Nephron progenitor cell (in vitro differentiated cells): ENCODE data around the gene HOXA11.

Experiments used
- DNase-seq: peaks from one replicate; pipeline ENCODE4 v3.0.0; 2021
- H3K27ac Mint-ChIP-seq: 2 replicates; pipeline ENCODE4 v1.8.0; 2021; ENCODE audit warnings: mild to moderate bottlenecking, moderate library complexity, mixed read lengths
- H3K27me3 Mint-ChIP-seq: 2 replicates; pipeline ENCODE4 v1.8.0; 2021; ENCODE audit warnings: mild to moderate bottlenecking, low read depth, mixed read lengths; ENCODE audit not compliant: poor library complexity
- H3K36me3 Mint-ChIP-seq: 2 replicates; pipeline ENCODE4 v1.8.0; 2021; ENCODE audit warnings: low read depth, mixed read lengths
- H3K4me1 Mint-ChIP-seq: 2 replicates; pipeline ENCODE4 v1.8.0; 2021; ENCODE audit warnings: mixed read lengths
- H3K4me3 Mint-ChIP-seq: 2 replicates; pipeline ENCODE4 v1.8.0; 2021; ENCODE audit warnings: mild to moderate bottlenecking, moderate library complexity, mixed read lengths
- H3K9me3 Mint-ChIP-seq: 2 replicates; pipeline ENCODE4 v1.8.0; 2021; ENCODE audit warnings: mild to moderate bottlenecking, moderate library complexity, mixed read lengths
- CTCF ChIP-seq: fragments of 200-600 bp; sonication (generic); IDR thresholded peaks from 2 replicates; pipeline ENCODE4 v1.5.0; 2021; ENCODE audit warnings: antibody characterized with exemption

Gene HOXA11

DNA sequence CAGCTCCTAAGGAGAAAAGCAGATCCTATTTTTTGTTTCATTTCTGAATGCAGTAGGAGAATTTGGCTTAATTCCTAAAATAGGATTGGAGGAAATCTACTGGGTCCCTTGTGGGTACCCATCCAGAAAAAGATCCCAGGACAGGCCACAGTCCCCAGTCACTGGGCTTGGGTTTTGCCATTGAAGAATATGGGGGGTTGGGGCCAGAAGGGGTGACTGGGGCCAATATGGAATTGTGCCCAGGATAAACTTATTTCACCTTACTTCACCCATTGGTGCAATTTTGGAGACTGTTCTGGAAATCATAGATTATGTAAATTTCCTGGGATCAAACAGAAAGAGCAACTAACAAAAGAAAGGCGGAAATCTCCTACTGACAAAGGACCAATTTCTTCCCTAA, 46.6 kb downstream of the HOXA11 start:
- Mint-ChIP-seq H3K9me3 (no peaks in the 10 kb centered on the region), H3K36me3 (peaks cover 74% of the 10 kb centered on the region), H3K27me3 (peaks cover 11% of the 10 kb centered on the region), H3K27ac (peak overlapping the region; percentile 76), H3K4me1 (peaks cover 74% of the 10 kb centered on the region), H3K4me3 (peak overlapping the region; percentile 97)
- DNase-seq: no peak
- no peak for TF ChIP-seq CTCF

GRCh38 chr7:27137640-27138315, 47.3 kb downstream of the HOXA11 start:
- H3K27me3 Mint-ChIP-seq: peaks cover 10% of the 10 kb centered on the region
- H3K4me3 Mint-ChIP-seq: peak overlapping the region; percentile 97
- TF ChIP-seq CTCF: no peak
- H3K4me1 Mint-ChIP-seq: peaks cover 80% of the 10 kb centered on the region
- peaks cover 68% of the 10 kb centered on the region for H3K36me3 Mint-ChIP-seq
- no peak for DNase-seq
- H3K27ac Mint-ChIP-seq: peak overlapping the region; percentile 76
- H3K9me3 Mint-ChIP-seq: no peaks in the 10 kb centered on the region

GRCh38 chr7:27134392-27134791, 50.6 kb downstream of the HOXA11 start:
- DNase-seq: no peak
- H3K27me3 Mint-ChIP-seq: peaks cover 4% of the 10 kb centered on the region
- H3K36me3 Mint-ChIP-seq: peaks cover 37% of the 10 kb centered on the region
- H3K27ac Mint-ChIP-seq: peak overlapping the region; percentile 97
- H3K4me3 Mint-ChIP-seq: peak overlapping the region; percentile 97
- no peak for TF ChIP-seq CTCF
- H3K9me3 Mint-ChIP-seq: no peaks in the 10 kb centered on the region
- peaks cover 83% of the 10 kb centered on the region for H3K4me1 Mint-ChIP-seq

- peak overlapping the region; percentile 97 for H3K27ac Mint-ChIP-seq
- H3K4me1 Mint-ChIP-seq: peaks cover 86% of the 10 kb centered on the region
- peak overlapping the region; percentile 97 for H3K4me3 Mint-ChIP-seq
- peaks cover 39% of the 10 kb centered on the region for H3K36me3 Mint-ChIP-seq
- H3K27me3 Mint-ChIP-seq: no peaks in the 10 kb centered on the region
- DNase-seq: no peak
- no peak for TF ChIP-seq CTCF
- H3K9me3 Mint-ChIP-seq: no peaks in the 10 kb centered on the region
These were observed 51.4 kb downstream of the HOXA11 start for GRCh38 chr7:27133409-27134231.

DNA sequence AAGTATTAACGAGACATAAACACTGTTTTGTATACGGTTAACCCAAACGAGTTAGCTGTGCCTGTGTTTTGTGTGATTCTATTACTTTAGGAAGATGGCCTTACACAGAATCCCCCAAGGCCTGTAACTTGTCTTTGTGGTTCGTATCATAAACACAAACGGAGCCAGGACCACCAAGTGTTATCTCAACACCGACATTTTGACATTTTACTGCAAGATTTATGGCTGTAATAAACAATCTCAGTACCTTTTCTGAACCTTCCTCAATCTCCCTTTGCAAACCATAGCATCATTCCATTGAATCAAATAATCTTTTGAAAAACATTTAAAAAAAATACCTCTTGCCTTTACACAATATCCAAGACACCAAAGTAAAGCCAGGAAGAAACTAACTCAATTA, 52.1 kb downstream of the HOXA11 start:
- Mint-ChIP-seq H3K4me1 (peaks cover 86% of the 10 kb centered on the region), H3K27ac (peak overlapping the region; percentile 97), H3K27me3 (no peaks in the 10 kb centered on the region), H3K36me3 (peaks cover 41% of the 10 kb centered on the region), H3K9me3 (no peaks in the 10 kb centered on the region), H3K4me3 (peak overlapping the region; percentile 97)
- no peak for DNase-seq
- TF ChIP-seq CTCF: no peak
